ENCODE data around the gene SH3BP1. TPM values are rescaled to one million over a fixed set of nuclear protein-coding genes. Genes with fewer than 3 reads are reported as not detected.

SH3BP1 gene
- total and polyA plus RNA-seq, 2 of the 13 experiments (the other 11 are each of a cell fraction or from before 2014, with no cell fraction given) = 8.4 to 18.5 TPM

DNA sequence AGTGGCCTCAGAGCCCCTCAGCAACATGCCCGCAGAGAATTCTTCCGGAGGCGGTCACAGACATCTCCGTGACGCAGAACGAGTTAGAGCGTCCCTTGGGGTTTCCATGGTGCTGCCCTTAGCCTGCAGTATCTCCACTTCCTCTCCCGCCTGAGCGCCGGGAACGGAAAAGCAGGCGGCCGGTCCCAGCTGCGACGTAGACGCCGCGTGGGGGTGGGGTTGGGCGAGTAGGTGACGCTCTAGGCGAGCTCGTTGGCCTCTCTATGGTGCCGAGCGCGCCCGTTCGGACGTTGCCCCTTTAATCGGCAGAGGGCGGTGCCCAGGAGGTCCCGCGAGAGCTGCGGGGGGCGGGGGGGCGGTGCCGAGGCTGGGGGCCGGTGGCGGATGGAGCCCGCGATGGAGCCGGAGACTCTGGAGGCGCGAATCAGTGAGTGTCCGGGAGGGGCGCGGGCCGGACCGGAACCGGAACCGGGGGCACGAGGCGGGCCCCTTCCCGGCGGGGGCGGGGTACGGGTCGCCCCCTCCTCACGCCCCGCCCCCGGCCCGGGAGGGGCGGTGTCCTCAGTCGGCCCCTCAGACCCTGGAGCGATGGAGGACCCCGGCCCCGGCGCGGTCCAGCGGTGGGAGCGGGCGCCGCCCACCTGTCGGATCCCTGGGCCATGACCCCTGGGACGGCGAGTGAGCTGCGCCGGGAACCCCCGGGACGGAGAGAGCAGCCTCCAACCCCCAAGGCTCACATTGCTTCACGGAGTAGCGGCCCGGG is 30.8 kb upstream of the SH3BP1 start, which contains the start of gene GGA1 (continued):
- TF ChIP-seq, protein P1, sequence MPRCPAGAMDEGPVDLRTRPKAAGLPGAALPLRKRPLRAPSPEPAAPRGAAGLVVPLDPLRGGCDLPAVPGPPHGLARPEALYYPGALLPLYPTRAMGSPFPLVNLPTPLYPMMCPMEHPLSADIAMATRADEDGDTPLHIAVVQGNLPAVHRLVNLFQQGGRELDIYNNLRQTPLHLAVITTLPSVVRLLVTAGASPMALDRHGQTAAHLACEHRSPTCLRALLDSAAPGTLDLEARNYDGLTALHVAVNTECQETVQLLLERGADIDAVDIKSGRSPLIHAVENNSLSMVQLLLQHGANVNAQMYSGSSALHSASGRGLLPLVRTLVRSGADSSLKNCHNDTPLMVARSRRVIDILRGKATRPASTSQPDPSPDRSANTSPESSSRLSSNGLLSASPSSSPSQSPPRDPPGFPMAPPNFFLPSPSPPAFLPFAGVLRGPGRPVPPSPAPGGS (CRISPR knock-in tag; IDR thresholded peaks at IDR 0.05) = peak; percentile 75; the same call in 1 of the 2 replicates
- TF ChIP-seq MXD4 (CRISPR knock-in tag; IDR thresholded peaks at IDR 0.05) (peak; percentile 34; the same call in 1 of the 2 replicates), FOXJ3 (CRISPR knock-in tag; IDR thresholded peaks at IDR 0.05; ENCODE audit: borderline replicate concordance) (peak; percentile 18; the same call in 1 of the 2 replicates), ZNF343 (CRISPR knock-in tag; IDR thresholded peaks at IDR 0.05) (peak; percentile 87; the same call in 1 of the 2 replicates), XBP1 (CRISPR knock-in tag; IDR thresholded peaks at IDR 0.05) (no peak), NFYB (CRISPR knock-in tag; IDR thresholded peaks at IDR 0.05) (peak; percentile 50; the same call in 1 of the 2 replicates), HCFC1 (IDR thresholded peaks at IDR 0.05; ENCODE audit: low read depth, low read length) (peak; percentile 47; the same call in 1 of the 2 replicates), SIN3A (IDR thresholded peaks at IDR 0.05; ENCODE audit: borderline replicate concordance, low read depth, low read length) (peak; percentile 59; the same call in 1 of the 2 replicates)
- TF ChIP-seq, protein P2, sequence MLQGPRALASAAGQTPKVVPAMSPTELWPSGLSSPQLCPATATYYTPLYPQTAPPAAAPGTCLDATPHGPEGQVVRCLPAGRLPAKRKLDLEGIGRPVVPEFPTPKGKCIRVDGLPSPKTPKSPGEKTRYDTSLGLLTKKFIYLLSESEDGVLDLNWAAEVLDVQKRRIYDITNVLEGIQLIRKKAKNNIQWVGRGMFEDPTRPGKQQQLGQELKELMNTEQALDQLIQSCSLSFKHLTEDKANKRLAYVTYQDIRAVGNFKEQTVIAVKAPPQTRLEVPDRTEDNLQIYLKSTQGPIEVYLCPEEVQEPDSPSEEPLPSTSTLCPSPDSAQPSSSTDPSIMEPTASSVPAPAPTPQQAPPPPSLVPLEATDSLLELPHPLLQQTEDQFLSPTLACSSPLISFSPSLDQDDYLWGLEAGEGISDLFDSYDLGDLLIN (CRISPR knock-in tag; IDR thresholded peaks at IDR 0.05; ENCODE audit: borderline replicate concordance) = no peak
- TF ChIP-seq, protein P3, sequence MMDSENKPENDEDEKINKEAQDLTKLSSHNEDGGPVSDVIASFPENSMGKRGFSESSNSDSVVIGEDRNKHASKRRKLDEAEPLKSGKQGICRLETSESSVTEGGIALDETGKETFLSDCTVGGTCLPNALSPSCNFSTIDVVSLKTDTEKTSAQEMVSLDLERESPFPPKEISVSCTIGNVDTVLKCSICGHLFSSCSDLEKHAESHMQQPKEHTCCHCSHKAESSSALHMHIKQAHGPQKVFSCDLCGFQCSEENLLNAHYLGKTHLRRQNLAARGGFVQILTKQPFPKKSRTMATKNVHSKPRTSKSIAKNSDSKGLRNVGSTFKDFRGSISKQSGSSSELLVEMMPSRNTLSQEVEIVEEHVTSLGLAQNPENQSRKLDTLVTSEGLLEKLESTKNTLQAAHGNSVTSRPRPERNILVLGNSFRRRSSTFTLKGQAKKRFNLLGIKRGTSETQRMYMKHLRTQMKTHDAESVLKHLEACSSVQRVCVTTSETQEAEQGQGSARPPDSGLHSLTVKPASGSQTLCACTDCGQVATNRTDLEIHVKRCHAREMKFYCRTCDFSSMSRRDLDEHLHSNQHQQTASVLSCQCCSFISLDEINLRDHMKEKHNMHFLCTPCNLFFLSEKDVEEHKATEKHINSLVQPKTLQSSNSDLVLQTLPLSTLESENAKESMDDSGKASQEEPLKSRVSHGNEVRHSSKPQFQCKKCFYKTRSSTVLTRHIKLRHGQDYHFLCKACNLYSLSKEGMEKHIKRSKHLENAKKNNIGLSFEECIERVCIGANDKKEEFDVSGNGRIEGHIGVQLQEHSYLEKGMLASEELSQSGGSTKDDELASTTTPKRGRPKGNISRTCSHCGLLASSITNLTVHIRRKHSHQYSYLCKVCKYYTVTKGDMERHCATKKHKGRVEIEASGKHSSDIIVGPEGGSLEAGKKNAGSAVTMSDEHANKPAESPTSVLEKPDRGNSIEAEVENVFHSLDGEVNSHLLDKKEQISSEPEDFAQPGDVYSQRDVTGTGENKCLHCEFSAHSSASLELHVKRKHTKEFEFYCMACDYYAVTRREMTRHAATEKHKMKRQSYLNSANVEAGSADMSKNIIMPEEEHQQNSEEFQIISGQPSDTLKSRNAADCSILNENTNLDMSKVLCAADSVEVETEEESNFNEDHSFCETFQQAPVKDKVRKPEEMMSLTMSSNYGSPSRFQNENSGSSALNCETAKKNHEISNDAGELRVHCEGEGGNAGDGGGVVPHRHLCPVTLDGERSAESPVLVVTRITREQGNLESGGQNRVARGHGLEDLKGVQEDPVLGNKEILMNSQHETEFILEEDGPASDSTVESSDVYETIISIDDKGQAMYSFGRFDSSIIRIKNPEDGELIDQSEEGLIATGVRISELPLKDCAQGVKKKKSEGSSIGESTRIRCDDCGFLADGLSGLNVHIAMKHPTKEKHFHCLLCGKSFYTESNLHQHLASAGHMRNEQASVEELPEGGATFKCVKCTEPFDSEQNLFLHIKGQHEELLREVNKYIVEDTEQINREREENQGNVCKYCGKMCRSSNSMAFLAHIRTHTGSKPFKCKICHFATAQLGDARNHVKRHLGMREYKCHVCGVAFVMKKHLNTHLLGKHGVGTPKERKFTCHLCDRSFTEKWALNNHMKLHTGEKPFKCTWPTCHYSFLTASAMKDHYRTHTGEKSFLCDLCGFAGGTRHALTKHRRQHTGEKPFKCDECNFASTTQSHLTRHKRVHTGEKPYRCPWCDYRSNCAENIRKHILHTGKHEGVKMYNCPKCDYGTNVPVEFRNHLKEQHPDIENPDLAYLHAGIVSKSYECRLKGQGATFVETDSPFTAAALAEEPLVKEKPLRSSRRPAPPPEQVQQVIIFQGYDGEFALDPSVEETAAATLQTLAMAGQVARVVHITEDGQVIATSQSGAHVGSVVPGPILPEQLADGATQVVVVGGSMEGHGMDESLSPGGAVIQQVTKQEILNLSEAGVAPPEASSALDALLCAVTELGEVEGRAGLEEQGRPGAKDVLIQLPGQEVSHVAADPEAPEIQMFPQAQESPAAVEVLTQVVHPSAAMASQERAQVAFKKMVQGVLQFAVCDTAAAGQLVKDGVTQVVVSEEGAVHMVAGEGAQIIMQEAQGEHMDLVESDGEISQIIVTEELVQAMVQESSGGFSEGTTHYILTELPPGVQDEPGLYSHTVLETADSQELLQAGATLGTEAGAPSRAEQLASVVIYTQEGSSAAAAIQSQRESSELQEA (CRISPR knock-in tag; IDR thresholded peaks at IDR 0.05; ENCODE audit: not compliant biosample characterization) = peak; percentile 86
- TF ChIP-seq, protein P4, sequence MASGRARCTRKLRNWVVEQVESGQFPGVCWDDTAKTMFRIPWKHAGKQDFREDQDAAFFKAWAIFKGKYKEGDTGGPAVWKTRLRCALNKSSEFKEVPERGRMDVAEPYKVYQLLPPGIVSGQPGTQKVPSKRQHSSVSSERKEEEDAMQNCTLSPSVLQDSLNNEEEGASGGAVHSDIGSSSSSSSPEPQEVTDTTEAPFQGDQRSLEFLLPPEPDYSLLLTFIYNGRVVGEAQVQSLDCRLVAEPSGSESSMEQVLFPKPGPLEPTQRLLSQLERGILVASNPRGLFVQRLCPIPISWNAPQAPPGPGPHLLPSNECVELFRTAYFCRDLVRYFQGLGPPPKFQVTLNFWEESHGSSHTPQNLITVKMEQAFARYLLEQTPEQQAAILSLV (CRISPR knock-in tag; IDR thresholded peaks at IDR 0.05; ENCODE audit: borderline replicate concordance) = peak; percentile 67; the same call in 1 of the 2 replicates
- TF ChIP-seq, protein P5, sequence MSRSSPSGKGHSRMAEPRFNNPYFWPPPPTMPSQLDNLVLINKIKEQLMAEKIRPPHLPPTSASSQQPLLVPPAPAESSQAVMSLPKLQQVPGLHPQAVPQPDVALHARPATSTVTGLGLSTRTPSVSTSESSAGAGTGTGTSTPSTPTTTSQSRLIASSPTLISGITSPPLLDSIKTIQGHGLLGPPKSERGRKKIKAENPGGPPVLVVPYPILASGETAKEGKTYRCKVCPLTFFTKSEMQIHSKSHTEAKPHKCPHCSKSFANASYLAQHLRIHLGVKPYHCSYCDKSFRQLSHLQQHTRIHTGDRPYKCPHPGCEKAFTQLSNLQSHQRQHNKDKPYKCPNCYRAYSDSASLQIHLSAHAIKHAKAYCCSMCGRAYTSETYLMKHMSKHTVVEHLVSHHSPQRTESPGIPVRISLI (CRISPR knock-in tag; IDR thresholded peaks at IDR 0.05; ENCODE audit: borderline replicate concordance) = peak; percentile 30; the same call in 1 of the 2 replicates

Data from HepG2 (cell line).